Measurements from ENCODE around the gene GPR65. TPM values are rescaled to one million over a fixed set of nuclear protein-coding genes. Genes with fewer than 3 reads are reported as not detected.

The GPR65 gene
- total RNA-seq, 1 experiment from 2014 or later: not detected

GRCh38 chr14:88040146-88040545 lies 35.2 kb downstream of the GPR65 start:
- no peaks in the 10 kb centered on the region for H3K36me3 Mint-ChIP-seq (ENCODE audit: insufficient read depth in 1 of 3, low read depth in 3 of 3)
- no peak overlapping the region for H2BK20ac ChIP-seq (ENCODE audit: low read depth, low read length, poor library complexity, severe bottlenecking)
- H2AK5ac ChIP-seq (ENCODE audit: insufficient read length, low read length): no peak overlapping the region
- H3K79me2 ChIP-seq (ENCODE audit: insufficient read depth, low read length): no peaks in the 10 kb centered on the region
- H3T11ph ChIP-seq (ENCODE audit: low read length): no peak overlapping the region
- H4K8ac ChIP-seq (replicated peaks; ENCODE audit: insufficient read length, low read depth, low read length): no peak overlapping the region
- no peak overlapping the region for H2BK12ac ChIP-seq (ENCODE audit: insufficient read length, low read depth, low read length)
- no peak overlapping the region for H3K14ac ChIP-seq (ENCODE audit: insufficient read depth, low read length)
- no peaks in the 10 kb centered on the region for H3K79me1 ChIP-seq (ENCODE audit: insufficient read depth, low read depth, low read length, poor library complexity, severe bottlenecking)
- H3K9ac ChIP-seq (ENCODE audit: extremely low read depth, insufficient read length, low read length): no peak overlapping the region
- H3K27ac Mint-ChIP-seq: no peak overlapping the region
- no peaks in the 10 kb centered on the region for H3K9me3 ChIP-seq (ENCODE audit: control insufficient read depth, low read depth, low read length)
- no CpG with 5 or more reads among the region's 1 CpG for WGBS (ENCODE audit: extremely low coverage, insufficient read length, low lambda C conversion rate)
- no peak overlapping the region for H3K4ac ChIP-seq (ENCODE audit: low read depth, low read length)
- no peaks in the 10 kb centered on the region for H3K23me2 ChIP-seq (ENCODE audit: insufficient read length, low read depth, low read length, poor library complexity, severe bottlenecking)
- no peak overlapping the region for H2BK15ac ChIP-seq (ENCODE audit: low read depth, low read length)
- no peak overlapping the region for H3K18ac ChIP-seq (ENCODE audit: insufficient read length, low read depth, low read length)
- peaks cover 18% of the 10 kb centered on the region in 2 experiments for H3K4me1 Mint-ChIP-seq
- TF ChIP-seq CTCF (conservative IDR thresholded peaks at IDR 0.05): no peak
- no peak overlapping the region for H3K27ac ChIP-seq (ENCODE audit: insufficient read length, low read depth, low read length)
- no peaks in the 10 kb centered on the region for H3K9me3 Mint-ChIP-seq
- H3K4me3 Mint-ChIP-seq: no peak overlapping the region
- no peaks in the 10 kb centered on the region for H3K27me3 Mint-ChIP-seq (ENCODE audit: low read depth)
- no peak overlapping the region for H2BK5ac ChIP-seq (ENCODE audit: insufficient read length, low read length)
- DNase-seq: no peak
- H4K5ac ChIP-seq (ENCODE audit: insufficient read length, low read depth, low read length): no peak overlapping the region
- H3K56ac ChIP-seq (ENCODE audit: insufficient read length, low read depth, low read length): no peak overlapping the region
- no peak overlapping the region for H2AFZ ChIP-seq (ENCODE audit: low read length)
- H4K91ac ChIP-seq (ENCODE audit: insufficient read length, low read depth, low read length): no peak overlapping the region
- no peak overlapping the region for H3K4me2 ChIP-seq (ENCODE audit: insufficient read depth, insufficient read length, low read length)
- H3K4me1 ChIP-seq (ENCODE audit: insufficient read depth, low read length): peaks cover 4% of the 10 kb centered on the region; the same call in 1 of the 2 replicates
- no peak overlapping the region for H2BK120ac ChIP-seq (ENCODE audit: low read depth, low read length, poor library complexity, severe bottlenecking)
- H3K27me3 ChIP-seq (ENCODE audit: insufficient read depth, low read length): no peaks in the 10 kb centered on the region
- no peak overlapping the region for H3K23ac ChIP-seq (ENCODE audit: insufficient read length, low read depth, low read length)
- no peaks in the 10 kb centered on the region for H4K20me1 ChIP-seq (ENCODE audit: control insufficient read depth, insufficient read depth, insufficient read length)
